HEK293 (cell line): Measurements from ENCODE around the gene TRAPPC2.

ENCODE experiments used
- CTCF ChIP-seq: fragments of 450-650 bp; formaldehyde crosslinking; IDR thresholded peaks from 2 replicates; pipeline ENCODE4 v1.5.1; 2016; ENCODE audit warnings: missing biosample characterization, missing genetic modification characterization
- KLF10 ChIP-seq: fragments of 450-650 bp; IDR thresholded peaks from 2 replicates; pipeline ENCODE4 v1.5.1; 2018; ENCODE audit warnings: missing biosample characterization, mild to moderate bottlenecking, missing genetic modification characterization
- KLF8 ChIP-seq: fragments of 450-650 bp; formaldehyde crosslinking; IDR thresholded peaks from 2 replicates; pipeline ENCODE4 v1.5.1; 2016; ENCODE audit warnings: missing biosample characterization, missing genetic modification characterization
- PATZ1 ChIP-seq: fragments of 450-650 bp; formaldehyde crosslinking; IDR thresholded peaks from 2 replicates; pipeline ENCODE4 v1.5.1; 2016; ENCODE audit warnings: missing biosample characterization, missing genetic modification characterization
- PRDM4 ChIP-seq: fragments of 450-650 bp; formaldehyde crosslinking; IDR thresholded peaks from 2 replicates; pipeline ENCODE4 v1.5.1; 2017; ENCODE audit warnings: missing biosample characterization, missing genetic modification characterization
- SCRT1 ChIP-seq: fragments of 450-650 bp; formaldehyde crosslinking; IDR thresholded peaks from 2 replicates; pipeline ENCODE4 v1.5.1; 2016; ENCODE audit warnings: missing biosample characterization, missing genetic modification characterization, borderline replicate concordance
- SP3 ChIP-seq: fragments of 450-650 bp; formaldehyde crosslinking; IDR thresholded peaks from 2 replicates; pipeline ENCODE4 v1.5.1; 2016; ENCODE audit warnings: missing biosample characterization, missing genetic modification characterization
- ZBTB10 ChIP-seq: fragments of 450-650 bp; formaldehyde crosslinking; IDR thresholded peaks from 2 replicates; pipeline ENCODE4 v1.5.1; 2016; ENCODE audit warnings: missing biosample characterization, missing genetic modification characterization
- ZBTB17 ChIP-seq: fragments of 450-650 bp; formaldehyde crosslinking; IDR thresholded peaks from 2 replicates; pipeline ENCODE4 v1.5.1; 2016; ENCODE audit warnings: missing biosample characterization, missing genetic modification characterization
- ZFP37 ChIP-seq: fragments of 450-650 bp; formaldehyde crosslinking; IDR thresholded peaks from 2 replicates; pipeline ENCODE4 v1.5.1; 2016; ENCODE audit warnings: missing biosample characterization, missing genetic modification characterization
- ZNF10 ChIP-seq: fragments of 450-650 bp; formaldehyde crosslinking; IDR thresholded peaks from 2 replicates; pipeline ENCODE4 v1.5.1; 2017; ENCODE audit warnings: missing biosample characterization, missing genetic modification characterization
- ZNF266 ChIP-seq: fragments of 450-650 bp; formaldehyde crosslinking; IDR thresholded peaks from 2 replicates; pipeline ENCODE4 v1.5.1; 2016; ENCODE audit warnings: missing biosample characterization, missing genetic modification characterization, low read depth
- ZNF335 ChIP-seq: fragments of 450-650 bp; formaldehyde crosslinking; conservative IDR thresholded peaks from 2 replicates; pipeline ENCODE4 v1.5.1; 2016; ENCODE audit warnings: missing biosample characterization, missing genetic modification characterization
- ZNF366 ChIP-seq: fragments of 450-650 bp; formaldehyde crosslinking; conservative IDR thresholded peaks from 2 replicates; pipeline ENCODE4 v1.5.1; 2016; ENCODE audit warnings: missing biosample characterization, missing genetic modification characterization
- ZNF423 ChIP-seq: fragments of 450-650 bp; formaldehyde crosslinking; IDR thresholded peaks from 2 replicates; pipeline ENCODE4 v1.5.1; 2016; ENCODE audit warnings: missing biosample characterization, missing genetic modification characterization
- ZNF501 ChIP-seq: fragments of 450-650 bp; formaldehyde crosslinking; IDR thresholded peaks from 2 replicates; pipeline ENCODE4 v1.5.1; 2016; ENCODE audit warnings: missing biosample characterization, missing genetic modification characterization
- ZNF518A ChIP-seq: fragments of 450-650 bp; formaldehyde crosslinking; conservative IDR thresholded peaks from 2 replicates; pipeline ENCODE4 v1.5.1; 2016; ENCODE audit warnings: low read depth, missing biosample characterization, missing genetic modification characterization
- ZNF530 ChIP-seq: fragments of 450-650 bp; formaldehyde crosslinking; IDR thresholded peaks from 2 replicates; pipeline ENCODE4 v1.5.1; 2016; ENCODE audit warnings: low read depth, missing biosample characterization, missing genetic modification characterization
- ZNF544 ChIP-seq: fragments of 450-650 bp; formaldehyde crosslinking; IDR thresholded peaks from 2 replicates; pipeline ENCODE4 v1.5.0; 2017; ENCODE audit warnings: missing biosample characterization, missing genetic modification characterization
- ZNF596 ChIP-seq: fragments of 450-650 bp; IDR thresholded peaks from 2 replicates; pipeline ENCODE4 v1.5.0; 2018; ENCODE audit warnings: missing biosample characterization, mild to moderate bottlenecking, missing genetic modification characterization, moderate library complexity
- ZNF626 ChIP-seq: fragments of 450-650 bp; sonication (Bioruptor Pico); formaldehyde crosslinking; IDR thresholded peaks from 2 replicates; pipeline ENCODE4 v1.5.1; 2018; ENCODE audit warnings: missing biosample characterization, missing genetic modification characterization, inconsistent platforms
- ZNF692 ChIP-seq: fragments of 450-650 bp; formaldehyde crosslinking; IDR thresholded peaks from 2 replicates; pipeline ENCODE4 v1.5.1; 2016; ENCODE audit warnings: missing biosample characterization, missing genetic modification characterization

The TRAPPC2 gene

GRCh38 chrX:13734278-13735172 lies at the start of gene TRAPPC2, which contains the start of gene OFD1 (continued):
- TF ChIP-seq ZNF518A (peak; percentile 62; the same call in 1 of the 2 replicates), PRDM4 (peak; percentile 41; the same call in 1 of the 2 replicates), ZNF266 (tag by site-specific recombination) (no peak), KLF10 (tag by site-specific recombination) (0 out of 2 replicates have a peak, but pooled peaks have one; percentile 34), KLF8 (tag by site-specific recombination) (peak; percentile 81), ZNF596 (tag by site-specific recombination) (0 out of 2 replicates have a peak, but pooled peaks have one; percentile 6), ZNF544 (tag by site-specific recombination) (no peak), ZNF423 (0 out of 2 replicates have a peak, but pooled peaks have one; percentile 32), ZNF366 (tag by site-specific recombination) (no peak), SP3 (tag by site-specific recombination) (peak; percentile 83), ZBTB10 (peak; percentile 65), PATZ1 (peak; percentile 53), SCRT1 (tag by site-specific recombination) (peak; percentile 91), ZBTB17 (tag by site-specific recombination) (peak; percentile 70), ZFP37 (tag by site-specific recombination) (peak; percentile 43; the same call in 1 of the 2 replicates), ZNF501 (tag by site-specific recombination) (no peak), ZNF530 (no peak), ZNF10 (tag by site-specific recombination) (0 out of 2 replicates have a peak, but pooled peaks have one; percentile 28), ZNF692 (tag by site-specific recombination) (peak; percentile 84), ZNF626 (tag by site-specific recombination) (no peak), ZNF335 (tag by site-specific recombination) (peak; percentile 71), CTCF (tag by site-specific recombination) (no peak; the same call in 1 of the 2 replicates)
